Uterus (tissue), 4 donors: ENCODE measurements around the gene FASTK. TPM values are rescaled to one million over a fixed set of nuclear protein-coding genes. Genes with fewer than 3 reads are reported as not detected.
A peak's percentile ranks its signal among the peaks of the same experiment; 100 is the strongest.

Experiments
- DNase-seq, 2 donors: peaks; one replicate each; pipeline ENCODE4 v3.0.0-alpha.2; 2019 to 2020
- H3K27ac ChIP-seq, 2 donors: fragments of 200-600 bp; sonication (generic); 1 replicate in 1 of 2; 2 replicates in 1 of 2; pipeline ENCODE4 v1.5.1; 2016 to 2018
- H3K27me3 ChIP-seq, 2 donors: fragments of 200-600 bp; sonication (generic); one replicate each; pipeline ENCODE4 v1.5.1; 2018 to 2019; ENCODE audit warnings: control low read depth in 1 of 2
- H3K36me3 ChIP-seq, 2 donors: fragments of 200-600 bp; sonication (generic); one replicate each; pipeline ENCODE4 v1.5.1; 2019; ENCODE audit warnings: control low read depth in 1 of 2
- H3K4me1 ChIP-seq, 2 donors: fragments of 200-600 bp; sonication (generic); one replicate each; pipeline ENCODE4 v1.5.1; 2018 to 2019; ENCODE audit warnings: control low read depth in 1 of 2
- H3K4me3 ChIP-seq, 2 donors: fragments of 200-600 bp; sonication (generic); 1 replicate in 1 of 2; 2 replicates in 1 of 2; pipeline ENCODE4 v1.5.1; 2018 to 2019; ENCODE audit warnings: mild to moderate bottlenecking in 1 of 2
- H3K9me3 ChIP-seq, 2 donors: fragments of 200-600 bp; sonication (generic); one replicate each; pipeline ENCODE4 v1.5.1; 2019; ENCODE audit warnings: control low read depth in 1 of 2
- POLR2A ChIP-seq, 2 donors: fragments of 450-650 bp; IDR thresholded peaks; one replicate each; pipeline ENCODE4 v1.6.1; 2016; ENCODE audit warnings: antibody characterized with exemption in 2 of 2, mild to moderate bottlenecking in 1 of 2, moderate library complexity in 1 of 2
- intact Hi-C: fragments of 100-400 bp; cut with DNase I; formaldehyde crosslinking; loops from one replicate; pipeline ENCODE4 v1.15.1; 2023; ENCODE audit warnings: low total_unique reads
- total RNA-seq, 4 donors: library from RNA; depleted of rRNA in 3 of 4; stranded (reverse); fragments of >200 nt in 3 of 4; gene quantifications; one replicate each; pipeline versions ENCODE4 v1.1.0 to v1.2.4, GENCODE V29; 2014 to 2023
- TF ChIP-seq, protein P1 (sequence below), 4 experiments: fragments of 200-600 bp in 2 of 4; fragments of 450-650 bp in 2 of 4; sonication (generic) in 2 of 4; IDR thresholded peaks; one replicate each; pipeline ENCODE4 v1.5.1; 2016 to 2019; ENCODE audit warnings: antibody characterized with exemption in 4 of 4, mild to moderate bottlenecking in 2 of 4, moderate library complexity in 1 of 4
- donor health status: DM: yes; HTN: yes; CAD: no.

The FASTK gene
- total RNA-seq, 4 donors from 2014 or later: 37.1 to 84.9 (median 52.4) TPM

DNA sequence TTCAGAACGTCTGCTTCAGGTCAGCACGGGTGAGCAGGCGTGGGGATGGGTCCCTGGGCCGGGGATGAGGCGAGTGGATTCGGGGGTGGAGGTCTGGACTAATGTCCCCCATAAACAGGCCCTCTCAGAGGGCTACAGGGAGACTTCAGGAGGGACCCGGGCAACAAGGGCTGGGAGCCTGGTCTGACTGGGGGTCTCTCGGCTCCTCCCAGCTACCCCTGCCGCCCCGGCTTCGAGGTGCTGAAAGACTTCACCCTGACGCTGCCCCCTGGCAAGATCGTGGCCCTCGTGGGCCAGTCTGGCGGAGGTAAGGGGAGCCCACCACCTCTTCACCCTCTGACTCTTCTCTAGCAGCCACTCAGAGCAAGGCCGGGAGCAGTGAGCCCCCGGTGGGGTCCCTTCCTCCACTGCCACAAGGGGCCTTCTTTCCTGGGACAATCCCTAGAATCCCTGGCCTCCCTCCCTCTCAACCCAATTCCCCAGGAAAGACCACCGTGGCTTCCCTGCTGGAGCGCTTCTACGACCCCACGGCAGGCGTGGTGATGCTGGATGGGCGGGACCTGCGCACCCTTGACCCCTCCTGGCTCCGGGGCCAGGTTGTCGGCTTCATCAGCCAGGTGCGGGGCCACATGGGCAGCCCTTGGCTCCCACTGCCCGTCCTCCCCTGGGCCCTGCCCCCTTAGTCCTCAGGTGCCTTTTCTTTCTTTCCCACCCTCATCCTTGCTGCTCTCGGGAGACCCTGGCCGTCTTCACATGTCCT is 39.8 kb downstream of the FASTK start:
- H3K36me3 ChIP-seq: no peaks in the 10 kb centered on the region
- H3K4me1 ChIP-seq: peaks cover 7 to 11% of the 10 kb centered on the region in 2 donors
- no peak overlapping the region for H3K4me3 ChIP-seq
- intact Hi-C loops: no loop called here
- H3K9me3 ChIP-seq: no peaks in the 10 kb centered on the region
- no peaks in the 10 kb centered on the region for H3K27me3 ChIP-seq
- TF ChIP-seq POLR2A (IDR thresholded peaks at IDR 0.05): no peak
- TF ChIP-seq, protein P1, sequence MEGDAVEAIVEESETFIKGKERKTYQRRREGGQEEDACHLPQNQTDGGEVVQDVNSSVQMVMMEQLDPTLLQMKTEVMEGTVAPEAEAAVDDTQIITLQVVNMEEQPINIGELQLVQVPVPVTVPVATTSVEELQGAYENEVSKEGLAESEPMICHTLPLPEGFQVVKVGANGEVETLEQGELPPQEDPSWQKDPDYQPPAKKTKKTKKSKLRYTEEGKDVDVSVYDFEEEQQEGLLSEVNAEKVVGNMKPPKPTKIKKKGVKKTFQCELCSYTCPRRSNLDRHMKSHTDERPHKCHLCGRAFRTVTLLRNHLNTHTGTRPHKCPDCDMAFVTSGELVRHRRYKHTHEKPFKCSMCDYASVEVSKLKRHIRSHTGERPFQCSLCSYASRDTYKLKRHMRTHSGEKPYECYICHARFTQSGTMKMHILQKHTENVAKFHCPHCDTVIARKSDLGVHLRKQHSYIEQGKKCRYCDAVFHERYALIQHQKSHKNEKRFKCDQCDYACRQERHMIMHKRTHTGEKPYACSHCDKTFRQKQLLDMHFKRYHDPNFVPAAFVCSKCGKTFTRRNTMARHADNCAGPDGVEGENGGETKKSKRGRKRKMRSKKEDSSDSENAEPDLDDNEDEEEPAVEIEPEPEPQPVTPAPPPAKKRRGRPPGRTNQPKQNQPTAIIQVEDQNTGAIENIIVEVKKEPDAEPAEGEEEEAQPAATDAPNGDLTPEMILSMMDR (IDR thresholded peaks at IDR 0.05): no peak
- DNase-seq: no peak
- H3K27ac ChIP-seq: no peak overlapping the region

DNA sequence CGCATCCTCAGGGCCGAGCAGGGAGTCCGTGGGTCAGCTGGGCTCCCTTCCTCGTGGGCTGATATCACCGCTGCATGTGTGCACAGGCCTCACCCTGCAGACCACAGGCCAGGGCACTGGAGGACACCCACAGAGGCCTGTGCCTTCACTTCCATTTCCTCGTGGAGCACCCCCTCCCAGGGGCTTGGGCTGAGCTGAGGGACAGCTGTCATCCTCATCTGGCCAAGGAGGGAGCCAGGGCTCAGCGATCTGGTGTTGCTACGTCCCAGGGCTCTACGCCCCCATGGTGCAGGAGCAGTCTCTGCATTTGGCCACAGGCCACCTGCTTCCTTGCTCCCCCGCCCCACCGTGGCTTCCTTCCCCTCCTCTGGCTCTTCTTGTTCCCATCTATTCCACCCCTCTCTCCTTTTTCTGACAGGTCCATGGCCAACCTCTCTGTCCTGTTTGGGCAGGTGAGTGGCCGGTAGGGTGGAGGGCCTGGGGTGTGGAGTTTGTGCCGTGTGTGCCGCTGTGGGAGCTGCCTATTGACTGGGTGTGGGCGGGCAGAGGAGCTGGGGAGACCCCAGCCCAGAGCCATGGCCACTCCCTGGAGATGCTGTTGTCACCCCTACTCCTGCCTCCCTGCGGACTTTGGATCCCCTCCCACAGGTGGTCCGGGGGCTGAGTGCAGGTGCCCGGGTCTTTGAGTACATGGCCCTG is 40.6 kb downstream of the FASTK start:
- Histone ChIP-seq H3K9me3 (no peaks in the 10 kb centered on the region), H3K36me3 (no peaks in the 10 kb centered on the region), H3K4me3 (no peak overlapping the region), H3K27ac (peak overlapping the region; percentile 79), H3K27me3 (no peaks in the 10 kb centered on the region), H3K4me1 (peaks cover 7 to 11% of the 10 kb centered on the region in 2 donors)
- TF ChIP-seq, protein P1 (IDR thresholded peaks at IDR 0.05): no peak
- no peak for TF ChIP-seq POLR2A (IDR thresholded peaks at IDR 0.05)
- intact Hi-C loops: no loop called here
- DNase-seq: no peak

DNA sequence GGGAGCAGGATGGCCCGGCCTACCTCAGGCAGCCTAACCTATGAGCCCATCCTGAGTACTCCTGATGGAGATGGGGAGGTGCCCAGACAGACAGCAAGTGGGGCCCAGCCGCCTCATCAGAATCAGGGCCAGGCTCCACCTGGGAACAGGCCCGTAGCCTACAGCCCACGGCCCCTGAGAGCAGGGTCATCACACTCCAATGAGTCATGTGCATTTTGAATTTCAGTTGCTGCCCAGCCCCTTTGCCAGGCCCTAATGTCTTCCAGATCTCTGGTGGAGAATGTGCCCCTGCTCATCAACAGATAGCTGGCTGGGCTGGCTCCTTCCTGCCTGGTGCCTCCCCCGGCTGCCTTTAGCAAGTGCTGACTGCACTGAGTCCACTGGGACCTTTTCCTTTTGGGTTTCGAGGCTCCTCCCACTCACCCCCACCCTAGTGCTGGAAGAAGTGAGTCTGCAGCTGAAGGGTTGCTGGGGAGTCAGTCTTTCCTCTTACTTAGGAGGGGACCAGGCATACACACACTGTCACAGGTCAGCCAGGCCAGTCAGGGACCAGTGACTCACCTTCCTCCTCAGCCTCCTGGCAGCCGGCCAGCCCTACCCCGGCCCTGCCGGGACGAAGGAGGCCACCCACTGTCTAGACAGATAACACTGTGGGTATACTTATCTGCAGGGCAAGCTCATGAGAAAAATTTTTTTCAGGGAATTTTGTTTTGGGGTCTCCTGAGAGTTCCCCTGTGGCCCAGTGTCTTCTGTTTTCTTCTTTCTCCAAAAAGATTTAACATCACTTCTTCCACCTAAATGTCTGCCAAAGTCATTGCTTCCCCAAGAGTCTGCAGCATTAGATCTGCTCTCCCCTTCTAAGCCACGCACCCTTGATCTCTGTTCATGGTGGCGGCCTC is 41.4 kb downstream of the FASTK start:
- Histone ChIP-seq H3K27ac (peak overlapping the region; percentile 79), H3K9me3 (no peaks in the 10 kb centered on the region), H3K4me1 (peaks cover 7 to 11% of the 10 kb centered on the region in 2 donors), H3K36me3 (no peaks in the 10 kb centered on the region), H3K27me3 (no peaks in the 10 kb centered on the region), H3K4me3 (no peak overlapping the region)
- peak; percentile 74 to 92 for DNase-seq
- intact Hi-C loops: no loop called here
- peak in 1 of 2 donors; percentile 35 for TF ChIP-seq POLR2A (IDR thresholded peaks at IDR 0.05)
- TF ChIP-seq, protein P1 (IDR thresholded peaks at IDR 0.05): no peak

DNA sequence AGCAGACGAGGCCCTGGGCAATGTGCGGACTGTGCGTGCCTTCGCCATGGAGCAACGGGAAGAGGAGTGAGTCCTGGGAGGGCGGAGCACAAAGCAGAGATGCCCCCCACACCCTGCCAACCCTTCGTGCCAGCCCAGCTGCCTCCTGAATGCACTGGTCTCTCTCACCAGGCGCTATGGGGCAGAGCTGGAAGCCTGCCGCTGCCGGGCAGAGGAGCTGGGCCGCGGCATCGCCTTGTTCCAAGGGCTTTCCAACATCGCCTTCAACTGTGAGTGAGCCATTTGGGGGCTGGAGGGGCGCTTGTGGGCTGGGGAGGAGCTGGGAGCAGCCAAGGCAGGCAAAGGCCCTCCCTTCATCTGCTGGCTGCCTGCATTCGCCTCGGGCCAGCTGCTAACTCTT is 44.7 kb downstream of the FASTK start:
- H3K36me3 ChIP-seq: no peaks in the 10 kb centered on the region

More for the DNA sequence above, 44.7 kb downstream of the FASTK start:
- Histone ChIP-seq H3K4me1 (peaks cover 7 to 11% of the 10 kb centered on the region in 2 donors), H3K4me3 (no peak overlapping the region), H3K27me3 (no peaks in the 10 kb centered on the region), H3K9me3 (no peaks in the 10 kb centered on the region), H3K27ac (no peak overlapping the region)
- DNase-seq: no peak
- intact Hi-C loops: no loop called here
- TF ChIP-seq, protein P1 (IDR thresholded peaks at IDR 0.05): no peak
- no peak for TF ChIP-seq POLR2A (IDR thresholded peaks at IDR 0.05)
